ENCODE measurements around the gene INTS4.
"Not testable (repeated sequence)": the region's sequence is repeated elsewhere in the genome, so short reads cannot be mapped to it uniquely, and the experiment has no call there.

The INTS4 gene, protein sequence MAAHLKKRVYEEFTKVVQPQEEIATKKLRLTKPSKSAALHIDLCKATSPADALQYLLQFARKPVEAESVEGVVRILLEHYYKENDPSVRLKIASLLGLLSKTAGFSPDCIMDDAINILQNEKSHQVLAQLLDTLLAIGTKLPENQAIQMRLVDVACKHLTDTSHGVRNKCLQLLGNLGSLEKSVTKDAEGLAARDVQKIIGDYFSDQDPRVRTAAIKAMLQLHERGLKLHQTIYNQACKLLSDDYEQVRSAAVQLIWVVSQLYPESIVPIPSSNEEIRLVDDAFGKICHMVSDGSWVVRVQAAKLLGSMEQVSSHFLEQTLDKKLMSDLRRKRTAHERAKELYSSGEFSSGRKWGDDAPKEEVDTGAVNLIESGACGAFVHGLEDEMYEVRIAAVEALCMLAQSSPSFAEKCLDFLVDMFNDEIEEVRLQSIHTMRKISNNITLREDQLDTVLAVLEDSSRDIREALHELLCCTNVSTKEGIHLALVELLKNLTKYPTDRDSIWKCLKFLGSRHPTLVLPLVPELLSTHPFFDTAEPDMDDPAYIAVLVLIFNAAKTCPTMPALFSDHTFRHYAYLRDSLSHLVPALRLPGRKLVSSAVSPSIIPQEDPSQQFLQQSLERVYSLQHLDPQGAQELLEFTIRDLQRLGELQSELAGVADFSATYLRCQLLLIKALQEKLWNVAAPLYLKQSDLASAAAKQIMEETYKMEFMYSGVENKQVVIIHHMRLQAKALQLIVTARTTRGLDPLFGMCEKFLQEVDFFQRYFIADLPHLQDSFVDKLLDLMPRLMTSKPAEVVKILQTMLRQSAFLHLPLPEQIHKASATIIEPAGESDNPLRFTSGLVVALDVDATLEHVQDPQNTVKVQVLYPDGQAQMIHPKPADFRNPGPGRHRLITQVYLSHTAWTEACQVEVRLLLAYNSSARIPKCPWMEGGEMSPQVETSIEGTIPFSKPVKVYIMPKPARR
- 84.8 to 101 reads per million in 2 donors for total RNA-seq

- DNase-seq: peak; percentile 92
These were observed at the start of gene INTS4 for GRCh38 chr11:77994434-77995362. TSS of gene INTS4 (minus strand) at chr11:77994668. CDS start at chr11:77994643, 25 bp downstream.

- DNase-seq: no peak
These were observed 47.5 kb upstream of the INTS4 start for GRCh38 chr11:78041843-78042440.

DNA sequence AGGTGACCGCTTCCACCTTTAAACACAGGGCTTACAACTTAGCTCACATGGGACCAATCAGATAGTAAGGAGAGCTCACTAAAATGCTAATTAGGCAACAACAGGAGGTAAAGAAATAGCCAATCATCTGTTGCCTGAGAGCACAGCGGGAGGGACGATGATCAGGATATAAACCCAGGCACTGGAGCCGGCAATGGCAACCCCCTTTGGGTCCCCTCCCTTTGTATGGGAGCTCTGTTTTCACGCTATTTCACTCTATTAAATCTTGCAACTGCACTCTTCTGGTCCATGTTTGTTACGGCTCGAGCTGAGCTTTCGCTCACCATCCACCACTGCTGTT lies 46.9 kb upstream of the INTS4 start:
- DNase-seq: not testable (repeated sequence)

- no peak for DNase-seq
These were observed 46.4 kb upstream of the INTS4 start for GRCh38 chr11:78040691-78041379.

DNA sequence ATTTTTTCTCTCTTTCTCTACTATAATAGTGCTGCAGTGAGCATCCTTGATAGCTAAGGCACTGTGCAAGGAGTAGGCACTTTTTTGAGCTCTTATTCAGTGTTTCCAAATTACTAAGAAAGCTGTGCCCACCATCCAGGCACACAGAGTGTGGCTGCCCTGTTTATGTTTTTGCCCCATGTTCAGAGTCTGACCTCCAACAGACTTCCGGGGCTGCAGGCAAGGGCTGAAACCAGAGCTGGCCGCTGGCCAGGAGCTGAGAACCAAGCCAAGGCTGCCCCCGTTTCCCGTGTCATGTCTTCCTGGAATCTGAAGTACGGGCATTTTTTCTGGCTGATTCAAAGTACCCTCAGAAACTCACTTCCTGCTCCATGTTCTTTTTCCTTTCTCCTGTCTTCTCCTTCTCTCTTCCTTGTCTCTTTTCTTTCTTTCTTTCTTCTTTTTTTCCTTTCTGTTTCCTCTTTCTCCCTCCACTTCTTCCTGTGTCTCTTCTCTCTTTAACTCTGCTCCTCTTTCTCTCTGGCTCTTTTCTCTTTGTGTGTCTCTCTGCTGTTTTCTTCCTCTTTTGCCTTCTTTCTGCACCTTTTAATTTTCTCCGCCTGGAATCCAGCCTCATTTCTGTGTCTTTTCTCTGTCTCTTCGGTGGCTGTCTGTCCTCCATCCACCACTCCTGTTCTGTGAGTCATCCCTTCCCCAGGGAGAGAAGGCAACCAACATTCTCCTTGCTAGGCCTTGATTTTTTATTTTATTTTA lies 45.6 kb upstream of the INTS4 start:
- DNase-seq: no peak

- DNase-seq: no peak
These were observed 45.0 kb upstream of the INTS4 start for GRCh38 chr11:78039391-78039918.

- no peak for DNase-seq
These were observed 44.3 kb upstream of the INTS4 start for GRCh38 chr11:78038697-78039313.

- no peak for DNase-seq
These were observed 43.6 kb upstream of the INTS4 start for GRCh38 chr11:78037825-78038620.

GRCh38 chr11:78037056-78037455 lies 42.6 kb upstream of the INTS4 start:
- DNase-seq: no peak

DNA sequence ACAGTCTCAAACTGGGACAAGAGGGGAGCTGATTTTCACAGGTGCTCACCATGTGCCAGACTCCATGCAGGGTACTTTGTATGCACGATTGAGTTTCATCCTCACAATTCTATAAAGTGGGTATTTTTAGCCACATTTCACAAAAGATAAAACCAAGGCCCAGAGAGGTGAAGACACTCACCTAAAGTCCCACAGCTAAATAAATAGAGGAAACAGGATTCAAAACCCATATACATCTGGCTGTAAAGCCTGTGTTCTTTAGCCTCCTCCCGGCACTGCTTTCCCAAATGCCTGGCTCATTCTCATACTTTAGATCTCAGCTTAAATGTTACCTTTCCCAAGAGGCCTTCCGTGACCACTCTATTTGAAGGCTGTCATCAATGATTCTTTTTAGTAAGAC lies 41.8 kb upstream of the INTS4 start:
- no peak for DNase-seq

- DNase-seq: no peak
These were observed 40.2 kb upstream of the INTS4 start for GRCh38 chr11:78034623-78035022.

GRCh38 chr11:78033040-78033439 lies 38.6 kb upstream of the INTS4 start:
- DNase-seq: no peak

DNA sequence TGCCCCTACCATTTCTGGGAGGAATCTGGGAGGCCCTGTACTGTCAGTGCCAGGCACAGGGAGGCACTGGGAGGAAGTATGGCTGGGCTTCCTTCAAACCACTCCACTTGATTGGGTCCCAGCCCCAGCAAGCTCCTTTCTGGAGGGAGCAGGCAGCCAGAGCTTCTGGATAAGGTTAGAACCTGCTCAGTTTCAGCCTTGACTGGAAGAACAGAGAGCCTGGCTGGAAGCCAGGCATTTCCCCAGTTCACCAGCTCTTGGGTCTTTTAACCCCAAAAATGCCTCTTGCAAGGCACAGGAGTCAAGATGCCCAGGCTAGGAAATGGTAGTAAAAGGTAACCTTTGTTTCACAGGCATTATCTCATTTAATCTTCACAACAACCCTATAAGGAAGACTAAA lies 37.6 kb upstream of the INTS4 start:
- no peak for DNase-seq

GRCh38 chr11:78031629-78032028 lies 37.2 kb upstream of the INTS4 start:
- DNase-seq: no peak

DNA sequence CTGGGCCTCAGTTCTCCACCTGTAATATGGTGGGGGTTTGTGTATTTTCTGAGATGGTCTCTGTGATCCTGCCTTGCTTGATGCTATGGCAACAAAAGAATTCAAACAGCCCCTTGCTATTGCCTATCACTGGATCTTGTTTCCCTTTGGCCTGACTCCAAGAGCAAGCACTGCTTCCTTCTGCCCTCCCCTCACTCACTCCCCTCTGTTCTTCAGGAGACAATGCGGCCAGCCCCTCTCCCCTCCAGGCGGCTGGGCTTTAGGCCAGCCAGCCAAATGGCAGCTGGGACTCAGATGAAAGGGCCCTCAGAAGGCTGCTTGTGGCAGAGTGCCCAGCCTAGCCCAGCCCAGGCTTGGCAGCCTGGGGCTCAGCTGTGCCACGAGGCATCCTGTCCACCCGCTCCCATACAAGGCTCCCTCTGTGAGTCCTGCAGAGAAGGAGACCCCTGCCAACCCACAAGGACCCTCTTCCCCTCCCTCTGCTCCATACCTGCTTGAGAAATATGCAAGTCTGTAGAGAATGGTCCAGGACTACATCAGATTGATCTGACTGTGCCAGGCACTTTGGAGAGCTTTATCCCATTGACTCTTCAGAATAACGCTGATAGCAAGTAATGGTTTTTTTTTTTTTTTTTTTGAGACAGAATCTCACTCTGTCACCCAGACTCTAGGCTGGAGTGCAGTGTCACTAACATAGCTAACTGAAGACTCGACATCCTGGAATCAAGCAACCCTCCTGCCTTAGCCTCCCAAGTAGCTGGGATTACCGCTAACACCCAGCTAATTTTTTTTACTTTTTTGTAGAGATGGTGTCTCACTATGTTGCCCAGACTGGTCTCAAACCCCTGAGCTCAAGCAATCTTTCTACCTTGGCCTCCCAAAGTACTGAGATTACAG lies 36.2 kb upstream of the INTS4 start:
- DNase-seq: no peak

- DNase-seq: not testable (repeated sequence)
These were observed 34.0 kb upstream of the INTS4 start for GRCh38 chr11:78028423-78028822.

- DNase-seq: no peak
These were observed 33.3 kb upstream of the INTS4 start for GRCh38 chr11:78027759-78028158.

- DNase-seq: no peak
These were observed 30.9 kb upstream of the INTS4 start for GRCh38 chr11:78025378-78025777.
